ENCODE data around the gene BOC. TPM values are rescaled to one million over a fixed set of nuclear protein-coding genes. Genes with fewer than 3 reads are reported as not detected.

Gene BOC
- total and polyA plus RNA-seq, 2 experiments from 2014 or later = 2.1 to 4.1 TPM

DNA sequence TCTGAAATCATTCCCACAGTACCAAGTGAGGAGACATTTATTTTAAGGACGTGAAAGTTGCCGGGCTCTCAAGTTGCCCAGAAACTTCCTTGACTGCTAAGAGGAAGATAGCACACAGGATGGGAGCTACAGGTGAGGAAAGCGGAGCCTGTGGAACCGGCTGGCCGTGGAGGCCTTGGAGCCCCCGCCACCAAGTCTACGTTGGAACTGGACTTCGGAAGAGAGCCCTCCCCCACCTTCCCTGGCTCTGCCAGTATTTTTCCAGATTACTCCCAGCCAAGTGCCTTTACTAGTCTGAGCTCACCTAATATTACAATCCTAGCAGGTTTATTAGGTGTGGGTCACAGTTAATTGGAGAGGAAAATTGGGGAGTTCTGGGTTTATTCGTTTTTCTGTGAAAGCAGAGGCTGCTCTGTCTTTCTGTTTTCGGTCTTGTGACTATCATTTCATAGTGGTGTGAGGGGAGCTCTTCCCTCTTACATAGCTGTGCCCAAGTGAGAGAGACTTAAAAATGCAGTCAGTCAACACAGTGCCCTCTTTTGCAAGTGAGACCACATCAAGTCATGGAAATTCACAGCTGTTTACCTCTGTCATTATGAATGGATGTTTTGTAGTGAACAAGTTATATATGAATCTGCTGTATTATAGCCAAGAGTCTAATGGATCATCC lies 6.8 kb downstream of the BOC start:
- ATAC-seq (peak; percentile 30), DNase-seq (ENCODE audit: low spot score) (no peak)
- no peak overlapping the region; the same call in 2 of the 3 replicates for H3K4me3 Mint-ChIP-seq
- no peaks in the 10 kb centered on the region; the same call in 1 of the 2 replicates for H4K20me1 ChIP-seq (replicated peaks; ENCODE audit: insufficient read depth)
- H3K4me3 ChIP-seq = no peak overlapping the region
- no peaks in the 10 kb centered on the region for H3K79me2 ChIP-seq (replicated peaks; ENCODE audit: insufficient read depth)
- H3K9me2 ChIP-seq (ENCODE audit: insufficient read depth) = no peaks in the 10 kb centered on the region
- H3K27ac ChIP-seq (ENCODE audit: low read depth) = no peak overlapping the region
- H3K4me2 ChIP-seq = no peak overlapping the region
- H3K4me1 Mint-ChIP-seq = peaks cover 45% of the 10 kb centered on the region
- no peaks in the 10 kb centered on the region for H3K36me3 ChIP-seq (ENCODE audit: insufficient read depth)
- no peak overlapping the region for H2AFZ ChIP-seq
- H3K9me3 Mint-ChIP-seq = no peaks in the 10 kb centered on the region; the same call in 2 of the 3 replicates
- peaks cover 5% of the 10 kb centered on the region for H3K27me3 Mint-ChIP-seq (ENCODE audit: insufficient read depth, low read depth, poor library complexity)
- TF ChIP-seq STAT1 (IDR thresholded peaks at IDR 0.05; ENCODE audit: unreplicated experiment) (no peak), EZH2 (IDR thresholded peaks at IDR 0.05; ENCODE audit: low read depth, unreplicated experiment) (no peak), ZNF114 (CRISPR knock-in tag; IDR thresholded peaks at IDR 0.05) (no peak), JUNB (IDR thresholded peaks at IDR 0.05; ENCODE audit: unreplicated experiment) (no peak), POLR2AphosphoS5 (IDR thresholded peaks at IDR 0.05; ENCODE audit: low read depth) (no peak), ZNF331 (CRISPR knock-in tag; IDR thresholded peaks at IDR 0.05; ENCODE audit: low read depth) (no peak), NANOG (IDR thresholded peaks at IDR 0.05; ENCODE audit: borderline replicate concordance) (no peak), CREB1 (CRISPR knock-in tag; IDR thresholded peaks at IDR 0.05; ENCODE audit: low read depth) (no peak)
- TF ChIP-seq, protein P1, sequence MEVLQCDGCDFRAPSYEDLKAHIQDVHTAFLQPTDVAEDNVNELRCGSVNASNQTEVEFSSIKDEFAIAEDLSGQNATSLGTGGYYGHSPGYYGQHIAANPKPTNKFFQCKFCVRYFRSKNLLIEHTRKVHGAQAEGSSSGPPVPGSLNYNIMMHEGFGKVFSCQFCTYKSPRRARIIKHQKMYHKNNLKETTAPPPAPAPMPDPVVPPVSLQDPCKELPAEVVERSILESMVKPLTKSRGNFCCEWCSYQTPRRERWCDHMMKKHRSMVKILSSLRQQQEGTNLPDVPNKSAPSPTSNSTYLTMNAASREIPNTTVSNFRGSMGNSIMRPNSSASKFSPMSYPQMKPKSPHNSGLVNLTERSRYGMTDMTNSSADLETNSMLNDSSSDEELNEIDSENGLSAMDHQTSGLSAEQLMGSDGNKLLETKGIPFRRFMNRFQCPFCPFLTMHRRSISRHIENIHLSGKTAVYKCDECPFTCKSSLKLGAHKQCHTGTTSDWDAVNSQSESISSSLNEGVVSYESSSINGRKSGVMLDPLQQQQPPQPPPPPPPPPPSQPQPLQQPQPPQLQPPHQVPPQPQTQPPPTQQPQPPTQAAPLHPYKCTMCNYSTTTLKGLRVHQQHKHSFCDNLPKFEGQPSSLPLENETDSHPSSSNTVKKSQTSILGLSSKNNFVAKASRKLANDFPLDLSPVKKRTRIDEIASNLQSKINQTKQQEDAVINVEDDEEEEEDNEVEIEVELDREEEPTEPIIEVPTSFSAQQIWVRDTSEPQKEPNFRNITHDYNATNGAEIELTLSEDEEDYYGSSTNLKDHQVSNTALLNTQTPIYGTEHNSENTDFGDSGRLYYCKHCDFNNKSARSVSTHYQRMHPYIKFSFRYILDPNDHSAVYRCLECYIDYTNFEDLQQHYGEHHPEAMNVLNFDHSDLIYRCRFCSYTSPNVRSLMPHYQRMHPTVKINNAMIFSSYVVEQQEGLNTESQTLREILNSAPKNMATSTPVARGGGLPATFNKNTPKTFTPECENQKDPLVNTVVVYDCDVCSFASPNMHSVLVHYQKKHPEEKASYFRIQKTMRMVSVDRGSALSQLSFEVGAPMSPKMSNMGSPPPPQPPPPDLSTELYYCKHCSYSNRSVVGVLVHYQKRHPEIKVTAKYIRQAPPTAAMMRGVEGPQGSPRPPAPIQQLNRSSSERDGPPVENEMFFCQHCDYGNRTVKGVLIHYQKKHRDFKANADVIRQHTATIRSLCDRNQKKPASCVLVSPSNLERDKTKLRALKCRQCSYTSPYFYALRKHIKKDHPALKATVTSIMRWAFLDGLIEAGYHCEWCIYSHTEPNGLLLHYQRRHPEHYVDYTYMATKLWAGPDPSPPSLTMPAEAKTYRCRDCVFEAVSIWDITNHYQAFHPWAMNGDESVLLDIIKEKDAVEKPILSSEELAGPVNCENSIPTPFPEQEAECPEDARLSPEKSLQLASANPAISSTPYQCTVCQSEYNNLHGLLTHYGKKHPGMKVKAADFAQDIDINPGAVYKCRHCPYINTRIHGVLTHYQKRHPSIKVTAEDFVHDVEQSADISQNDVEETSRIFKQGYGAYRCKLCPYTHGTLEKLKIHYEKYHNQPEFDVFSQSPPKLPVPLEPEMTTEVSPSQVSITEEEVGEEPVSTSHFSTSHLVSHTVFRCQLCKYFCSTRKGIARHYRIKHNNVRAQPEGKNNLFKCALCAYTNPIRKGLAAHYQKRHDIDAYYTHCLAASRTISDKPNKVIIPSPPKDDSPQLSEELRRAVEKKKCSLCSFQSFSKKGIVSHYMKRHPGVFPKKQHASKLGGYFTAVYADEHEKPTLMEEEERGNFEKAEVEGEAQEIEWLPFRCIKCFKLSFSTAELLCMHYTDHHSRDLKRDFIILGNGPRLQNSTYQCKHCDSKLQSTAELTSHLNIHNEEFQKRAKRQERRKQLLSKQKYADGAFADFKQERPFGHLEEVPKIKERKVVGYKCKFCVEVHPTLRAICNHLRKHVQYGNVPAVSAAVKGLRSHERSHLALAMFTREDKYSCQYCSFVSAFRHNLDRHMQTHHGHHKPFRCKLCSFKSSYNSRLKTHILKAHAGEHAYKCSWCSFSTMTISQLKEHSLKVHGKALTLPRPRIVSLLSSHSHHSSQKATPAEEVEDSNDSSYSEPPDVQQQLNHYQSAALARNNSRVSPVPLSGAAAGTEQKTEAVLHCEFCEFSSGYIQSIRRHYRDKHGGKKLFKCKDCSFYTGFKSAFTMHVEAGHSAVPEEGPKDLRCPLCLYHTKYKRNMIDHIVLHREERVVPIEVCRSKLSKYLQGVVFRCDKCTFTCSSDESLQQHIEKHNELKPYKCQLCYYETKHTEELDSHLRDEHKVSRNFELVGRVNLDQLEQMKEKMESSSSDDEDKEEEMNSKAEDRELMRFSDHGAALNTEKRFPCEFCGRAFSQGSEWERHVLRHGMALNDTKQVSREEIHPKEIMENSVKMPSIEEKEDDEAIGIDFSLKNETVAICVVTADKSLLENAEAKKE (CRISPR knock-in tag; IDR thresholded peaks at IDR 0.05) = no peak
- H3K27ac Mint-ChIP-seq = peak overlapping the region; percentile 46; the same call in 1 of the 2 replicates
- no peaks in the 10 kb centered on the region for H3F3A ChIP-seq (replicated peaks; ENCODE audit: low read depth)
- peaks cover 10% of the 10 kb centered on the region for H3K27me3 ChIP-seq (ENCODE audit: insufficient read depth)
- peaks cover 15% of the 10 kb centered on the region for H3K4me1 ChIP-seq (ENCODE audit: insufficient read depth)
- H3K36me3 Mint-ChIP-seq (ENCODE audit: low read depth) = peaks cover 5% of the 10 kb centered on the region; the same call in 1 of the 3 replicates
